Stimulated activated CD4-positive, alpha-beta T cell treated with anti-CD3 and anti-CD28 coated beads, Interleukin-4, amount 100 ng/mL, for 1 hour (primary cell): Measurements from ENCODE around the gene MND1.

ENCODE experiments used
- DNase-seq: peaks from one replicate; pipeline ENCODE4 v3.0.0-alpha.2; 2020

Gene MND1

GRCh38 chr4:153347117-153347516, 2.6 kb downstream of the MND1 start:
- no peak for DNase-seq

- DNase-seq = no peak
These were observed 3.5 kb downstream of the MND1 start for GRCh38 chr4:153348006-153348405.

DNA sequence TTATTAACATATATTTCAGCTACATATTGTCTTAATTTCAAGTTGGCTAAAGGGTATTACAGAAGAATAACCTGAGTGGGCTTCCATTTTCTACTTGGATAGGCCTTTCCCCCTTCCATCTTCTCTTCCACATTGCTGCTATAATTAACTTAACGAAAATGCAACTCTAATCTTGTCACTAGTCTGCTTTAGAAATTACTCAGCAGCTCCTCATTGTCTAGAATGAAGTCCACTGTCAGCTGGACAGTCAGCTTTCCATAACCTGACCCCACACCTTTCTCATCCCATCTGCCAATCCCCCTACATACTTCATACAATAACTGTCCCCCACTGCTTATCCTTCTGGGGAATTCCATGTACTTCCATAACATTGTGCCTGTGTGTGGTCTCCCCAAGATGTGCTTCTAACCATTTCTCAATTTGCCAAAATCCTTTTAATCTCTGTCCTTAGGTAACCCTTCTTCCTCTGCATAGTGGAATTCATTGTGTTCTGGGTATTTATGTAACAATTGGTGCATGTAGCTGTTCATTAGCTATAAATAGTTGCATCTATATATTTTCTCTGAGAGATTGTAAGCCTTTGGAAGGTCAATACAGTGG, 4.8 kb downstream of the MND1 start:
- DNase-seq = no peak

DNA sequence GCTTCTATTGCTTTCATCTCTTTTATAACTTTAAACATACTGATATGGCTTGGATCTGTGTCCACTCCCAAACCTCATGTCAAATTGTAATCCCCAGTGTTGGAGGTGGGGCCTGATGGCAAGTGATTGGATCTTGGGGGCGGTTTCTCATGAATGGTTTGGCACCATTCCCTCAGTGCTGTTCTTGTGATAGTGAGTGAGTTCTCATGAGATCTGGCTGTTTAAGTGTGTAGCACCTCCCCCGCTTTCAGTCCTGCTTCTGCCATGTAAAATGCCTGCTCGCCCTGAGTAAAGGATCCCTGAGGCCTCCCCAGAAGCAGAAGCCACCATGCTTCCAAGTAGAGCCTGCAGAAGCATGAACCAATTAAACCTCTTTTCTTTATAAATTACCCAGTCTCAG, 17.7 kb downstream of the MND1 start:
- no peak for DNase-seq

GRCh38 chr4:153364061-153364460, 19.6 kb downstream of the MND1 start:
- no peak for DNase-seq

GRCh38 chr4:153365003-153365402, 20.5 kb downstream of the MND1 start:
- no peak for DNase-seq

GRCh38 chr4:153366486-153366885, 22.0 kb downstream of the MND1 start:
- no peak for DNase-seq

DNA sequence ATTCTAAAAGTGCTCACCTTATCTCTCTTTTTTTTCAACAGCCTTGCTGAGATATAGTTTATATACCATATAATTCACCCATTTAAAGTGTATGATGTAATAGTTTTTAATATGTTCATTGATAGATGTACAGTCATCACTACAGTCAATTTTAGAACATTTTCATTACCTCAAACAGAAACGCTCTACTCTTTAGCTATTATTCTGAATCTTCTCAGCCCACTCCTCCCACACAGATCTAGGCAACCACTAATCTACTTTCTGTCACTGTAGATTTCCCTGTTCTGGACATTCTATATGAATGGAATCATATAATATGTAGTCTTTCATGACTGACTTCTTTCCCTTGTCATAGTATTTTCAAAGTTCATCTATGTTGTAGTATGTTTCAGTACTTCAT, 22.6 kb downstream of the MND1 start:
- DNase-seq = no peak

DNA sequence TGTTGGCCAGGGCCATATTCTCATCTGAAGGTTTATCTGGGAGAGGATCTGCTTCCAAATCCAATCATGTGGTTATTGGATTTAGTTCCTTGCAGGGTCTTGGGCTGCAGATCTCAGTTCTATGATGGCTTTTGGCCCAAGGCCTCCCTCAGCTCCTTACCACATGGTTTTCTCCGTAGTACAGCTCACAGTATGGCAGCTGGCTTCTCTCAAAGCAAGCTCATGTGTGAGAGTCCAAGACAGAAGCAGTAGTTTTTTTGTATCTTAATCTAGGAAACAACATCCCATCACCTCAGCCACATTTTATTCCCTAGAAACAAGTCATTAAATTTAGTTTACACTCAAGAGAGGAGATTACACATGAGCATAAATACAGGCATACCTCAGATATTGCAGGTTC, 24.5 kb downstream of the MND1 start:
- DNase-seq = no peak

DNA sequence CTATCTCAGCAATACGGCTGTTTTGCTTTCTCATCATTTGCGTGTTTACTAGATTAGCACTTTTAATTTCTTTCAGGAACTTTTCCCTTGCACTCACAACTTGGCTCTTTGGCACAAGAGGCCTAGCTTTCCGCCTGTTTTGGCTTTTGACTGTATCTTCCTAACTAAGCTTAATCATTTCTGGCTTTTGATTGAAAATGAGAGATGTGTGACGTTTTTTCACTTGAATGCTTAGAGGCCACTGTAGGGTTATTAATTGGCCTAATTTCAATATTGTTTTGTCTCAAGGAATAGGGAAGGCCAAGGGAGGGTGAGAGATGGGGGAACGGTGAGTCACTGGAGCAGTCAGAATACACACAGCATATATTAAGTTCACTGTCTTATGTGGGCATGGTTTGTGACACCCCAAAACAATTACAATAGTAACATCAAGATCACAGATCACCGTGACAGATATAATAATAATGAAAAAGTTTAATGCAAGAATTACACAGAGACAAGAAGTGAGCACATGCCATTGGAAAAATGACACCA, 27.3 kb downstream of the MND1 start:
- DNase-seq = no peak

DNA sequence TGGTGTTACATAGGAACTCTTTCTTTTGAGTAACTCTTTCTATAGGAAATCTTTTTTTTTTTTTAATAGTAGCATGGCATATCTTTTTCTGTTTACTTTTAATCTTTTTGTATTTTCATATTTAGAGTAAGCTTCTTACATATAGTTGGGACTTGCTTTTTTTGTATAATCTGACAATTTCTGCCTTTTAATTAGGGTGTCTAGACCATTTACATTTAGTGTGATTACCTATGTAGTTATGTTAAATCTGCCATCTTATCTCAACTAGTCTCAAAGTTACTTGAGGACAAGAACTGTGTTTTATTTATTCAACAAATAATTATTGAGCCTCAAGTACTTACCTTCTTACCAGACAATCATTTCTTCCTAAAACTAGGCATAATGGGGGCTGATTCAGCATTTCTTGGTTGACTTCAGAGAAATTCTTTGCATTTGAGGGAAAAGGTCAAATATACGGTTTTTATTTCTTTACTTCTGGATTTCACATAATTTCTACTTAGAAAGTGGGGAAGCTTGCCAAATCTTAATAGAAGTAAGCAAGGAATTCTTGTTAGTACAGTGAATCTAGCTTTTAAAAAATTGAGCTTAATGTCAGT, 28.6 kb downstream of the MND1 start:
- no peak for DNase-seq

DNA sequence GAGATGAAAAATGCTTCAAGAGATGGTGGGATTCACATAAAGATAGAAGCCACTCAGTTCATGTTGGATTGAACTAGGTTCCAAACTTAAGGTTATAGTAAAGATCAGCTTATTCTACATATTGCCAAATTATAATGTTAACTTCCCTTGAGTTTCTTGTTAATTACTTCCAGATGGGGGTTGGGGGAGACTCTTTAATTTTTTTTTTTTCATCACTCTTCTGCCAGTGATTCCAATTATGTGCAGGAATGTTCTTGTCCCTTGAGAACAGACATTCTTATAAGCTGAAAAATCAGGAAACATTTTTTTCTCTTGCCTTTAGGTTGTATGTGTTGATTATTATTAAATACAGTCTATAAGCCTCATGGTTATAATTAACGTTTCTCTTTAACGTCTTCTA, 30.0 kb downstream of the MND1 start:
- no peak for DNase-seq

DNA sequence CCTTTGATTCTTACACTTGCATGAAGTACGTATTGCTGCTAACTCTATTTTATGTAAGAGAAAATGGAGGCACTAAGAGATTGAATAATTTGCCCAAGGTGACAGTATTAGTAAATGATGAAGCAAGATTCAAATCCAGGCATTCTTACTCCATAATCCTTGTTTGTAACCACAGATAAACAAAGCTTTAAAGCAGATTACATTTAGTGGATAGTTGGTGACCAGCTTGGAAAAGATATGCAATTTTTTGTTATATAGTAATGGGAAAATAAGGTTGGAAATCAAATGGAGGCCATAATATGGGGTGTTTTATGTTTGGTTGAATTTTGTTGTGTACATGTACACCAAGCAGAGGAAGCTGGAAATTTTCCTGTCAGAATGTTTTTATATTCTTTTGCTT, 30.8 kb downstream of the MND1 start:
- no peak for DNase-seq

- no peak for DNase-seq
These were observed 38.6 kb downstream of the MND1 start for GRCh38 chr4:153383131-153383530.

GRCh38 chr4:153384160-153384559, 39.7 kb downstream of the MND1 start:
- DNase-seq = no peak

GRCh38 chr4:153385784-153386183, 41.3 kb downstream of the MND1 start:
- no peak for DNase-seq

DNA sequence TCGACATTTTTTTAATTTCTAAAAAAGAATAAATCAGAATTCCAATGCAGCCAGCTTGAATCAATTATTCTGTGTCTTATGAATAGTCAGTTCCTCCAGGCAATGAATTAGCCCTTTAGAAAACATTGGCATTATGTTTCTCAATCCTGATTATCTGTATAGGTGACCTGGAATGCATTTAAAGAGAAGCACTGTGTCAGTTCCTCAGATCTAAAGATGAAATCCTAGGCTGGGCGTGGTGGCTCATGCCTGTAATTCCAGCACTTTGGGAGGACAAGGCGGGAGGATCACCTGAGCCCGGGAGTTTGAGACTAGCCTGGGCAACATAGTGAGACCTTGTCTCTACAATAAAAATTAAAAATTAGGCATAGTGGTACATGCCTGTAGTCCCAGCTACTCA, 43.5 kb downstream of the MND1 start:
- no peak for DNase-seq

DNA sequence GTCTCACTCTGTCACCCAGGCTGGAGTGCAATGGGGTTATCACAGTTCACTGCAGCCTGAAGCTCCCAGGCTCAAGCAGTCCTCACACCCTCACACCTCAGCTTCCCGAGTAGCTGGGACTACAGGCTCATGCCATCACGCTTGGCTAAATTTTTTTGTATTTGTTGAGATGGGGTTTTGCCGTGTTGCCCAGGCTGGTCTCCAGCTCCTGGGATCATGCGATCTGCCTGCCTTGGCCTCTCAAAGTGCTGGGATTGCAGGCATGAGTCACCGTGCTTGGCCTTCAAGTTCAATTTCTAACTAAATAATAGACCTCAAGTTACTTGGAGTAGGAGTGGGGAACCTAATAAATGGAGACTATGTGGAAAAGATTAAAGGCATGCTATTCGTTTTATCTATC, 48.9 kb downstream of the MND1 start:
- no peak for DNase-seq

DNA sequence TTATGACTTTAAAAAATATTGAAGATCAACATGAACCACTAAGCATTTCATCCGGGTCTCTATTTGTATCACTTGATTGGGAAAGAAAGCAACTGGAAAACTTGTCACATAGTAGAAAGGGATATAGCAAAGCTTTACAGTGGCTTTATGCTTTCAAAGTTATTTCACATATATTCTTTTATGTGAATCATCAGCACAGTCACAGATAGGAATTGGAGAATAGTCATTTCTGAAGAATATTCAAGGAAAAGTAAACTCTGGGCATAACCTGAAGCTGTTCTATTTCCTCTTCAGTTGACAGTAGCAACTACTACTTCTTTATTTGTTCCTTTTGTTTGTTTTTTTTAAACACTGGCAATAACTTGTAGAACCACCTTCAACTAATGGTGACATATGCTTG, 50.5 kb downstream of the MND1 start:
- DNase-seq = no peak

DNA sequence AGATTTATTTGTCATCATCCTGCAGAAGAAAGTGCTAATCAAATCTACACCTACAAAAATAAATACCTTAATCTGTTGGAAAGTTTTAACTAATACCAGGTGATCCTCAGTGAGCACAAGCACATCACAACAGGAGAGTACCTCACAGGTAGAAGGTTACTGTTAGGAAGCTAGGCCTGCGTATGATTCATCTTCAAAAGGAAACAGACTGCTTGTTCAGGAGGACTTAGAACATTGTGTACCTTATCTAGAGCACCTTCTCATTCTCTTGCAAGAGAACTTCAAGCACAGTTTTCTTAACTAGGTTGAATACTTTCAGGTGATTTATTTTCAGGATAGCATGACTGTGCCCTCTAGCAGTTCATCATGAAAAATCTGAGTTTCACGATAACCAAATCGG, 54.2 kb downstream of the MND1 start:
- DNase-seq = no peak

- DNase-seq = no peak
These were observed 54.9 kb downstream of the MND1 start for GRCh38 chr4:153399358-153399757.

DNA sequence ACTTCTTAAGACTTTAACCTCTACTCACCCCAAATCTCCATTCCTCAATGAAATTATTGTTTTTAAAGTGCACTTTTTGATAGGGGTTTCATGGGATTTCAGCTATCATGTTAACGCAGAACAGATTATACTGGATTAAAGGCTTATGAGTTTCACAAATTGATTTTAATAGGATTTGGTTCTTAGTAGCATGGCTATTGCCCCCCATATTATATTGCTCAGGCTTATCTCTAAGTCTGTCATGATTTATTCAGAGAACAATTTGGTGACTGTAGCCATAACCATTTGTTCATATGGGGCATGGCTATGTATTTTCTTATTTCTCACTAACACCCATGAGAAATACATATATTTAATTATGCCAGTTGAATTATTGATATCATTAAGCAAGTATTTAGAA, 57.0 kb downstream of the MND1 start:
- no peak for DNase-seq

DNA sequence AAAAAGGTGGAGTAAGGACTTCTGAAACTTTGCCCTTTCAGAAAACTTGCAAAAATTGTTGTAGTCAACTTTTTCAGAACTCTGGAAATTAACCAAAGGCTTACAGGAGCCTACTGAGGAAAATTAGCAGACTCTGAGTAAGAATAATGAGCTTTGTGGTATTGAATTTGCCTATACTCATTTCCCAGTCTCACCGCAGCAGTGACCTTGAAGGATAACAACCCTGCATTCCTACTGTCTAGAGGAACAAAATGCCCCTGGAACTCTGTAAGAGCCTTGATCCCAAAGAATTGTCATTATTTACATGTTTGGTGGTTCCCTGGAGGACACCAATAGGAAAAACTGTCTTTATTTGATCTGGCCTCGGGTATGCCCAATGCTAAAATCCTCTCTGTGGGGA, 57.9 kb downstream of the MND1 start:
- DNase-seq = no peak

GRCh38 chr4:153403726-153404125, 59.2 kb downstream of the MND1 start:
- DNase-seq = no peak

GRCh38 chr4:153407906-153408305, 63.4 kb downstream of the MND1 start:
- DNase-seq = no peak
